ENCODE measurements around the gene PRAMEF1. TPM values are rescaled to one million over a fixed set of nuclear protein-coding genes. Genes with fewer than 3 reads are reported as not detected.

The PRAMEF1 gene
- total RNA-seq, 4 donors from 2014 or later, result not detected

DNA sequence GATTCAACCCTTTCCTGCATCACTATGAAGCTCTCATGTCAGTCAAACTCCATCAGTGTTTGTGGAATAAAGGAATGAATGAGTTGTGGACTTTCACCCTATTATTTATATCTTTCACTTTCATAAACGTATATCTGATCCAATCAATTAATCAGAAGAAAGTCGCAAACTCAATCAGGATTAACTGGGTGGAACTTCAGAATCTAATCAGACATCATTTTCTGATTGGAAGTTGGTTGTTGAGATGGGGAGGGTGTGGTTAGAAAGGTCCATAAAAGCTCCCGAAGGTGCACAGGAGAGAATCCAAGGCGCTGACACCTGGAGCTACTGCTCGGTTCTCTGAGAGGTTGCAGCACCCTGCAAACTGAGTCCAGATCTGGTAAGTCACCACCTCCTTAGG is 17.8 kb upstream of the PRAMEF1 start, which contains the start of gene PRAMEF12:
Gene PRAMEF12, plus strand, starts transcription at position 301 of the 400 bp plus-strand sequence. CDS start 1,130 bp downstream, outside the sequence.
- no peak within 1 kb of the TSS for H3K4me3 ChIP-seq

DNA sequence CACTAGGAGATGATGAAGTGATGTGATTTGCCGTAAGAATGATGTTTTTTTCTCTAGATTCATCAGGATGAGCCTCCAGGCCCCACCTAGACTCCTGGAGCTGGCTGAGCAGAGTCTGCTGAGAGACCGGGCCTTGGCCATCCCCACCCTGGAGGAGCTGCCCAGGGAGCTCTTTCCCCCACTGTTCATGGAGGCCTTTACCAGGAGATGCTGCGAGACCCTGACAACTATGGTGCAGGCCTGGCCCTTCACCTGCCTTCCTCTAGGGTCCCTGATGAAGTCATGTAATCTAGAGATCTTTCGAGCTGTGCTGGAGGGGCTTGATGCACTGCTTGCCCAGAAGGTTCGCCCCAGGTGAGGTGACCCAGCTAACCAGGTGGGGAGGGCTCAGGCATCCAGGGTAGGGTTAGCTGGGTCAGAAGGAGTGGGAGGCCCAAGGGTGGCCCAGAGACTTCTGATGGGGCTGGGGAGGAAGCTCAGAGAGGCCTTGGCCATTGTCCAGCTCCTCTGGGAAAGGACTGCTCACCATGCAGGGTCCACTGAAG is 16.3 kb upstream of the PRAMEF1 start:
- TF ChIP-seq POLR2AphosphoS5 (IDR thresholded peaks at IDR 0.05), result no peak
- no peak for TF ChIP-seq EP300 (IDR thresholded peaks at IDR 0.05)
- TF ChIP-seq POLR2A (IDR thresholded peaks at IDR 0.05), result no peak
- TF ChIP-seq, protein P1, sequence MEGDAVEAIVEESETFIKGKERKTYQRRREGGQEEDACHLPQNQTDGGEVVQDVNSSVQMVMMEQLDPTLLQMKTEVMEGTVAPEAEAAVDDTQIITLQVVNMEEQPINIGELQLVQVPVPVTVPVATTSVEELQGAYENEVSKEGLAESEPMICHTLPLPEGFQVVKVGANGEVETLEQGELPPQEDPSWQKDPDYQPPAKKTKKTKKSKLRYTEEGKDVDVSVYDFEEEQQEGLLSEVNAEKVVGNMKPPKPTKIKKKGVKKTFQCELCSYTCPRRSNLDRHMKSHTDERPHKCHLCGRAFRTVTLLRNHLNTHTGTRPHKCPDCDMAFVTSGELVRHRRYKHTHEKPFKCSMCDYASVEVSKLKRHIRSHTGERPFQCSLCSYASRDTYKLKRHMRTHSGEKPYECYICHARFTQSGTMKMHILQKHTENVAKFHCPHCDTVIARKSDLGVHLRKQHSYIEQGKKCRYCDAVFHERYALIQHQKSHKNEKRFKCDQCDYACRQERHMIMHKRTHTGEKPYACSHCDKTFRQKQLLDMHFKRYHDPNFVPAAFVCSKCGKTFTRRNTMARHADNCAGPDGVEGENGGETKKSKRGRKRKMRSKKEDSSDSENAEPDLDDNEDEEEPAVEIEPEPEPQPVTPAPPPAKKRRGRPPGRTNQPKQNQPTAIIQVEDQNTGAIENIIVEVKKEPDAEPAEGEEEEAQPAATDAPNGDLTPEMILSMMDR (IDR thresholded peaks at IDR 0.05), result no peak
- peaks cover 42% of the 10 kb centered on the region for H3K27me3 ChIP-seq
- no peak for ATAC-seq
- H3K9me3 ChIP-seq, result peaks cover 0 to 3% (median 0%) of the 10 kb centered on the region in 3 donors
- H3K27ac ChIP-seq, result no peak overlapping the region
- H3K4me3 ChIP-seq, result no peak overlapping the region
- no peaks in the 10 kb centered on the region for H3K36me3 ChIP-seq
- no peaks in the 10 kb centered on the region for H3K4me1 ChIP-seq
- WGBS, 2 donors (ENCODE audit: low coverage in 1 of 2), result 86% methylated on average over 4 of the region's 5 CpGs; no CpG with 5 or more reads in 1 of the 2 donors

More for the DNA sequence above, 17.8 kb upstream of the PRAMEF1 start, which contains the start of gene PRAMEF12:
- 84 to 95% methylated on average over 3 to 5 of the region's 5 CpGs for WGBS, 2 donors (ENCODE audit: low coverage in 1 of 2)
- TF ChIP-seq POLR2A (IDR thresholded peaks at IDR 0.05), result no peak
- TF ChIP-seq, protein P1 (IDR thresholded peaks at IDR 0.05), result no peak
- TF ChIP-seq EP300 (IDR thresholded peaks at IDR 0.05), result no peak
- TF ChIP-seq POLR2AphosphoS5 (IDR thresholded peaks at IDR 0.05), result no peak
- no peaks in the 10 kb centered on the region for H3K36me3 ChIP-seq
- H3K4me1 ChIP-seq, result no peaks in the 10 kb centered on the region
- ATAC-seq, result no peak
- H3K27ac ChIP-seq, result no peak within 1 kb of the TSS
- H3K9me3 ChIP-seq, result peaks cover 0 to 3% (median 0%) of the 10 kb centered on the region in 3 donors
- peaks cover 56% of the 10 kb centered on the region for H3K27me3 ChIP-seq

- ATAC-seq, result no peak
- Histone ChIP-seq H3K36me3 (no peaks in the 10 kb centered on the region), H3K4me1 (no peaks in the 10 kb centered on the region), H3K27ac (no peak overlapping the region), H3K27me3 (peaks cover 36% of the 10 kb centered on the region), H3K4me3 (no peak overlapping the region), H3K9me3 (peaks cover 0 to 3% (median 0%) of the 10 kb centered on the region in 3 donors)
- WGBS, 2 donors (ENCODE audit: low coverage in 1 of 2), result 29 to 61% methylated on average over 1 to 3 of the region's 8 CpGs
- TF ChIP-seq, protein P1 (IDR thresholded peaks at IDR 0.05), result no peak
- TF ChIP-seq POLR2AphosphoS5 (IDR thresholded peaks at IDR 0.05) (no peak), POLR2A (IDR thresholded peaks at IDR 0.05) (no peak), EP300 (IDR thresholded peaks at IDR 0.05) (no peak)
These were observed 15.8 kb upstream of the PRAMEF1 start for GRCh38 chr1:12775443-12775842.

- no peak for ATAC-seq
- no peaks in the 10 kb centered on the region for H3K36me3 ChIP-seq
- peaks cover 0 to 3% (median 0%) of the 10 kb centered on the region in 3 donors for H3K9me3 ChIP-seq
- H3K27me3 ChIP-seq, result peaks cover 21% of the 10 kb centered on the region
- H3K4me3 ChIP-seq, result no peak overlapping the region
- TF ChIP-seq, protein P1 (IDR thresholded peaks at IDR 0.05), result no peak
- no peak for TF ChIP-seq POLR2A (IDR thresholded peaks at IDR 0.05)
- H3K27ac ChIP-seq, result no peak overlapping the region
- H3K4me1 ChIP-seq, result no peaks in the 10 kb centered on the region
- WGBS, 2 donors (ENCODE audit: low coverage in 1 of 2), result 80 to 93% methylated on average over 1 to 3 of the region's 15 CpGs
These were observed 14.2 kb upstream of the PRAMEF1 start for GRCh38 chr1:12776801-12777557.

All from gastroesophageal sphincter (tissue), 4 donors.